ENCODE results near the gene XXYLT1.
A peak's percentile ranks its signal among the peaks of the same experiment; 100 is the strongest.
"Not testable (repeated sequence)": the region's sequence is repeated elsewhere in the genome, so short reads cannot be mapped to it uniquely, and the experiment has no call there.

Gene XXYLT1, protein sequence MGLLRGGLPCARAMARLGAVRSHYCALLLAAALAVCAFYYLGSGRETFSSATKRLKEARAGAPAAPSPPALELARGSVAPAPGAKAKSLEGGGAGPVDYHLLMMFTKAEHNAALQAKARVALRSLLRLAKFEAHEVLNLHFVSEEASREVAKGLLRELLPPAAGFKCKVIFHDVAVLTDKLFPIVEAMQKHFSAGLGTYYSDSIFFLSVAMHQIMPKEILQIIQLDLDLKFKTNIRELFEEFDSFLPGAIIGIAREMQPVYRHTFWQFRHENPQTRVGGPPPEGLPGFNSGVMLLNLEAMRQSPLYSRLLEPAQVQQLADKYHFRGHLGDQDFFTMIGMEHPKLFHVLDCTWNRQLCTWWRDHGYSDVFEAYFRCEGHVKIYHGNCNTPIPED

DNA sequence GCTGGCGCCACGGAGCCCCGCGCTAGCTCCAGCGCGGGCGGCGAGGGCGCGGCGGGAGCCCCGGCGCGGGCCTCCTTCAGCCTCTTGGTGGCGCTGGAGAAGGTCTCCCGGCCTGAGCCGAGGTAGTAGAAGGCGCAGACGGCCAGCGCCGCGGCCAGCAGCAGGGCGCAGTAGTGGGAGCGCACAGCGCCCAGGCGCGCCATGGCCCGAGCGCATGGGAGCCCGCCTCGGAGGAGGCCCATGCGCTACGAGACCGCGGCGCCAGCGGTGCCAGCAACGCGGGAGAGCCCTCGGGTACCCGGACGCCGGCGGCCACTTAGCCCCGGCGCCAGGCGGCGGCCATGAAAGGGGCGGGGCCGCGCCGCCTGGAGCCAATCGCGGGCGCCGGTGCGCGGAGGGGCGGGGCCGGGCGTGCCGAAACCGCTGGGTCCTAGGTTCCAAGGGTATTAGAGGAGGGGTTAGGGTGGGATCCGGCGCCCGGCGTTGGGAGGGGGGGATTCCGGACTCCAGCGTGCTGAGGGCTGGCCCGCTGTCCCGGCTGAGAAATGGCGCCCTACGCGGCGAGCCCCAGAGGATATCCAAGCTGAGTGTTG, at the start of gene XXYLT1:
Gene XXYLT1 (minus strand): TSS at position 343 of the 593 bp plus-strand sequence. CDS start 101 bp downstream, at position 242.
- FAIRE-seq = no peak
- DNase-seq (ENCODE audit: insufficient read length, low spot score) = peak; percentile 92
- peak; percentile 66 for TF ChIP-seq POLR2A (IDR thresholded peaks at IDR 0.05; ENCODE audit: low read depth, low read length)

DNA sequence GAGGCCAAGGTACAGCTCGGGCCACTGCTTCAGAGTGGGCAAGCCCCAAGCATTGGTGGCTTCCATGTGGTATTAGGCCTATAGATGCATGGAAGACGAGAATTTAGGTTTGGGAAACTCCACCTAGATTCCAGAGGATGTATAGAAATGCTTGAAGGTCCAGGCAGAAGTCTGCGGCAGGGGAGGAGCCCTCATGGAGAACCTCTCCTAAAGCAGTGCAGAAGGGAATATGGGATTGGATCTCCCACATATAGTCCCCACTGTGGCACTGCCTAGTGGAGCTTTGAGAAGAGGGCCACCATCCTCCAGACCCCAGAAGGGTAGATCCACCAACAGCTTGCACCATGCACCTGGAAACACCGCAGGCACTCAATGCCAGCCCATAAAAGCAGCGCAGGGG, 48.1 kb upstream of the XXYLT1 start:
- no peak for TF ChIP-seq POLR2A (IDR thresholded peaks at IDR 0.05; ENCODE audit: low read depth, low read length)
- FAIRE-seq (no peak), DNase-seq (ENCODE audit: insufficient read length, low spot score) (no peak)

DNA sequence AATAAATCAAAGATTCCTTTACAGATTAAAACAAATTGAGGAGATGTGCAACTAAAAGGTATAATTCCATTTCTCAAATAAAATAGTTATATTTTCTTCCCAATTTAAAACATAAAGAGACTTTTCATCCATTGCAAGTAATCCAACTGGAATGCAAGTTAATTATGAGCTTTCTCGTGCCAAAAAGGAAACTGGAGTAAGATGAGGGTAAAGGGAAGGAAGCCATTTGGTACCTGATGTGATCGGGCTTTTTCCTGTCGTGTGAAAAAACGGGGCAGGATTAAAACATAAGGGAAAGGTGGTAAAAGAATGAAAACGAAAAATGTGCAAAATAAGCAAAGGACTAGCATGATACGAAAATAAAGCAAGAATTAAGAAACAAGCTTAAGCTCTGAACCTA, 41.8 kb upstream of the XXYLT1 start:
- DNase-seq (ENCODE audit: insufficient read length, low spot score) = no peak
- FAIRE-seq = peak; percentile 45
- TF ChIP-seq POLR2A (IDR thresholded peaks at IDR 0.05; ENCODE audit: low read depth, low read length) = no peak

DNA sequence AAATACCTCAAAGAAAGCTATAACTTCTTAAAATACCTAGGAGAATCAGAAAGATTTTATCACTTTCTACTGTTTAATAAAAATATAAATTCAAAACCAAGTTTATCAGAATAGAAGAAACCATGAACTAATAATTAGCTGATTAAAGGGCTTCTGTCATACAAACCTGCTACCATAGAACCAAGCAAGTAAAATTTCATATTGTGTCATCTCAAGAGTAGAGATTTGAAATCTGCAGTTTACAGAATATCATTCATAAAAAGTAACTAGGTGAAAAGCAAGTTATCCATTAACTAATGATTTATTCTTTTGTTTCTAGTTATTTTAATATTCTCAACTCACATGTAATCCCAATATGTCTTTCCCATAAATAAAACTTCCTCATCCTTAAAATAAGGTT, 36.8 kb upstream of the XXYLT1 start:
- TF ChIP-seq POLR2A (IDR thresholded peaks at IDR 0.05; ENCODE audit: low read depth, low read length) = no peak
- FAIRE-seq = no peak

DNA sequence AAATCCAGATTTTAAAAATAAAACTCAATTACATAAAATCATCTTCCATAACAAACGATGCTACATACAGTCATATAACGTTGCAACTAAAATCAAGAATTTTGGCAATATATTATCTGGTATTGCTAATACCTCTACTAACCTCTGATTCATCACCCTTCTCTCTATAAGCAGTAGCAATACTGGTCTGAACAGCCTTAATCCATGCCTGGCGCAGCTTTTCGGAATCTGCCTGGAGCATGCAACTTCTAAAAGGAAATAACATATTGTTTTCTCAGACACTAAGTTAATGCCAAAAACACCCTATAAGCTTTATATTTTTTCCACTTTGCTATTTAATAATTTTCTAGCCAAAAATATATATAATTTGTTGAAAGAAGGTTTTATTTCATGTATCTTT, 35.4 kb upstream of the XXYLT1 start:
- DNase-seq (ENCODE audit: insufficient read length, low spot score) = no peak
- no peak for FAIRE-seq
- TF ChIP-seq POLR2A (IDR thresholded peaks at IDR 0.05; ENCODE audit: low read depth, low read length) = no peak

More for the DNA sequence above, 36.8 kb upstream of the XXYLT1 start:
- DNase-seq (ENCODE audit: insufficient read length, low spot score) = no peak

DNA sequence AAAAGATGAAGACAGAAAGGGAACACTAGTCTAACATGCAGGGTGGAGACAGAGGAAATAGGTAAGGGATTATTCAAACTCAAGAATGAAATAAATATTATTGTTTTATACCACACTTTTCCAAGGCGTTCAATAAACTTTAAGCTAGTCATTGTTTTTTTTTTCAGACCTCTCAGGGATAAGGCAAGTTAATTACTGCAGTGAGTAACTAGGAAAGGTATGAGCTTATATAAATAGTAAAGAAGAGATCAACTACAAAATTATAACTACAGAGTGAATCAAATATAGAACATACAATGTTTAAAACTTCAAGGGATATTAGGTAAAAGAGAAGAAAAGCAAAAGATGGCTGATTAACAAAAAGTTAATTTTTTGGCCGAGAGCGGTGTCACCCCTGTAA, 31.5 kb upstream of the XXYLT1 start:
- no peak for TF ChIP-seq POLR2A (IDR thresholded peaks at IDR 0.05; ENCODE audit: low read depth, low read length)
- DNase-seq (ENCODE audit: insufficient read length, low spot score) (no peak), FAIRE-seq (no peak)

DNA sequence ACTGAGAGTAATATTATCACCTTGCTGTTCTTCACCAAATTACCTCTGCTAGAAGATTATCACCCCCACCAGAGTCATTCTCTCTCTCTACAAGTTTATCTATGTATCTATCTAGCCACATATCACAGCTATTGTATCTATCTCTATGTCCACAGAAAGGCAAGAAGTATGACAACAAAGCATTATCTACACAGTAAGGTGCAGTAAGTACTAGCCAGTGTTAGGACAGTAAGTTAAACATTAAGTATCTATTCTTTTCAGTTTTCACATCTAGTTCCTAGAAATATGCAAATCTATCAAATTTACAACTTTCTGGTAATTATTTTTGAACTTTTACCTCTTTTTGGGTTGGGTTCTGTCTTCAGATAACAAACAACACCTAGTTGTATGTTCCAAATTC, 26.5 kb upstream of the XXYLT1 start:
- FAIRE-seq (peak; percentile 70), DNase-seq (ENCODE audit: insufficient read length, low spot score) (no peak)
- no peak for TF ChIP-seq POLR2A (IDR thresholded peaks at IDR 0.05; ENCODE audit: low read depth, low read length)

DNA sequence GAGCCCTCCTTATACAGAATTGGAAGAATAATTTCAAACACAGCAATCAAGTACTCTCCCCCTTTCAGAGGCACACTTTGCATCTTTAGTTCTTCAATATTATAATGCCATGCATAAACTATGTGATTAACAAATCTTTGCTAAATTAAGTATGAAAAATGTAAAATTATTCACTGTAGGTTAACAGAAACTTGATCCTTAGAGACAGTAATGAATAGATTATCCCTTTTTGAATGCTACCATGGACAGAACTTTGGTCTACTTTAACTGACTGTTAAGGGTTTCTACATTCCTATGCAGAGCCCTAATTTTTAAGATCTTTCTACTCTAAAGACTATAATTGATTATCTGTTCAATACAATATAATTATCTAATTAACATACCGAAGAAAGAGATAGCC, 25.7 kb upstream of the XXYLT1 start:
- FAIRE-seq (no peak), DNase-seq (ENCODE audit: insufficient read length, low spot score) (no peak)
- no peak for TF ChIP-seq POLR2A (IDR thresholded peaks at IDR 0.05; ENCODE audit: low read depth, low read length)

DNA sequence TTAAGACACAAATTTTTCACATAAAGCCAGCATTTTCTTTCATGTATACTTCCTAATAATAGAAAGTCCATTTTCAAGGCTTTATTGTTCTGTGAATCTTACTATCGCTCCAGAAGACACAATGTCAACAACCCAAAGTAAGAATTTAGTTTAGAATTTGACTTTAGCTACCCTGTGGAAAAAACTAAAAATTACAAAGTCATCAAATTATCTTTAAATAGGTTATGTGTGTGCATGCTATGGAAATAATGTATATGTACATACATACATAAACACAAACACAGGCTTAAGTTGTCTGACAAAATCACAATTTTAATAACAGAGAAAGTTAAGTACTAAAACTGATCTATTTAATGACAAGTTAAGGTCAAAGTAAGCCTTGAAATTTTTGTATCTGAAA, 20.2 kb upstream of the XXYLT1 start:
- no peak for TF ChIP-seq POLR2A (IDR thresholded peaks at IDR 0.05; ENCODE audit: low read depth, low read length)
- DNase-seq (ENCODE audit: insufficient read length, low spot score) = no peak
- FAIRE-seq = peak; percentile 33

DNA sequence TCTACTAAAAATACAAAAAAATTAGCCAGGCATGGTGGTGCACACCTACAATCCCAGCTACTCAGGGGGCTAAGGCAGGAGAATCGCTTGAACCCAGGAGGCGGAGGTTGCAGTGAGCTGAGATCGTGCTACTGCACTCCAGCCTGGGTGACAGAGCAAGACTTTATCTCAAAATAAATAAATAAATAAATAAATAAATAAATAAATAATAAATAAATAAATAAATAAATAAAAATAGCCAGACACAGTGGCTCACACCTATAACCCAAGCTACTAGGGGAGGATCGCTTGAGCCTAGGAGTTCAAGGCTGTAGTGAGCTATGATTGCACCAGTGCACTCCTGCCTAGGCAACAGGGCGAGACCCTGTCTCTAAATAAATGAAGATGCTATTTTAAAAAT, 19.7 kb upstream of the XXYLT1 start:
- not testable (repeated sequence) for DNase-seq (ENCODE audit: insufficient read length, low spot score); FAIRE-seq

DNA sequence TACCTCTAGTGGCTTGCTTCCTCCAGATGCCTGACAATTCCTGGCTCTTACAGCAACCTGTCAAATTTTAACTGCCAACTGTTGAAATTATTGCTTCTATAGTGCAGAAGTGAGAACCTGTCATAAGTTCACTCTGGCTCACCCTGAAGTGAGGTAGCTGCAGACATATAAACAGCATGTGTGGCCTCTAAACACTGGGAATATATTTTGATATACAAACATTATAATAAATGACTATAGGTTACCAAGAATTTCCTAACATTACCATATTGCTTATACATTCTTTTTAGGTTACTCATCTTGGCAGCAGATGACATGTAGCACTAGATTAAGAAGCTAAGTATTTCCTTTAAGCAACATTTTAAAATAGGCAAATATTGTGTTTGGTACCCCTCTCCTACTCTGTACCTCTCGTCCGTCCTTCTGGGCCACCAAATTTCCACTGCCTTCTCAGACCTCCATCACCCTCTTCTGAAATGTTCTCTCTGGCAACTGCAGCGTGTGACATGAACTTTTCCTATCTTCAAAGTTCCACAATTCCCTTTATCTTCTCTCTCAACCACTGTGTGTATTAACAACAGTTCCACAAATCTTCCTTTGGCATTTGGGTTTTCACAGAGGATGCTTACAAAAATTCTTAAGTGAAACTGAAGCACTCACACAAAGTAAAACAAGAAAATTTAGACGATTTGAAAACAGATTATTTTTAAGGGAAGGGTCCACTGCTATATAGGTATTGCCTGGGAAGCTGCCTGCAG, 15.3 kb upstream of the XXYLT1 start:
- DNase-seq (ENCODE audit: insufficient read length, low spot score) = no peak
- TF ChIP-seq POLR2A (IDR thresholded peaks at IDR 0.05; ENCODE audit: low read depth, low read length) = no peak
- peak; percentile 94 for FAIRE-seq

DNA sequence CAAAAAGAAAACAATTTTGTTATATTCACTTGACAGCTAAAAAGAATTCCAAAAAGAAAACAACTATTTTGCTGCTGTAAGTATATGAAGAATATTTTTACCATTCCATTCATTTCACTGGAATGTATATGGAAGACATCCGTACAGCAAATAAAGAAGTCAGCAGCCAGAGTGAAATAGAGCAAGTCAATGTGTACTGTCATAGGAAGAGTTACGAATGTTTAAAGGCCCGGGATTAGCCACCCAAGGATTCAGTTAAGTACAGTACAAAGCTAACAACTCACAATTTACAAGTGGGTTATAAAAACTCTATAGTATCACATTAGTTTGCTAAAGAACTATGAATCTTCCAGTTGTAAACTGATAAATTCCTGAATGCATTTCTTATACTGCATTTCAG, 14.4 kb upstream of the XXYLT1 start:
- FAIRE-seq = peak; percentile 30
- DNase-seq (ENCODE audit: insufficient read length, low spot score) = no peak
- no peak for TF ChIP-seq POLR2A (IDR thresholded peaks at IDR 0.05; ENCODE audit: low read depth, low read length)

DNA sequence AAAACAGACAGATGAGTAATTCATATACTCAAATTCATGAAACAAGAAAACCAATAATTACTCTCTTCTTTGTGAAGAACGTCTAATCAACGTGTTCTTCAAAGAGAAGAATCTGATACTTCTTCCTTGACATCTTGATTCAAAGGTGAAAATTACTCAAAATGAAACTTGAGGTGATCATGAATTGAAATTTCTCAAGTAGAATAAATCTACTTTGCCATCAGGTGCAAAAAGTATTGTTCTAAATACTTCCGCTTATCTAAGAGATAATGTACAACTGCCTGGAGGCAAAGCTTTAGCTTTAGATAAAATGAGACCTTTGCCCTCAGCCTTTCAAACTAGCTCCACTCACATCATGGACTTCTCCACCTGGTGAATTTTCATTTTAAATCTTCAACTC, 13.9 kb upstream of the XXYLT1 start:
- TF ChIP-seq POLR2A (IDR thresholded peaks at IDR 0.05; ENCODE audit: low read depth, low read length) = no peak
- FAIRE-seq = peak; percentile 60
- DNase-seq (ENCODE audit: insufficient read length, low spot score) = no peak

DNA sequence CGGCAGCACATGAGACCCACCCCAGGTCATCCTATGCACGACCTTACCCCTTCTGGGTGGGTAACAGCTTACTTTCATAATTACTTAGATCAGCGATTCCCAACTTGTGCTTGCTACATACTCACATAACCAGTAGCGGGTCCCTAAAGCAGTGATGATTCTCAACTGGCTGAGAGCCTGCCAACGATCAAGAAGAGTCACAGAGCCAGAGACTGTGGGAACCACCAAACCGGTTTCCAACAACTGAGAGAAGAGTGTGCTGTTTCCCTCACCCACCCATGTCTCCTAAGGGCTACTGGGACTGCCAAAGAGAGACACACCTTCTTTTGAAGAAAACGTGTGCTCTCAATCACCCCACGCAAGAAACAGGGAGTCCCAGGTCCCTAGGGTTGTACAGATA, 12.0 kb upstream of the XXYLT1 start:
- DNase-seq (ENCODE audit: insufficient read length, low spot score) = no peak
- no peak for FAIRE-seq
- TF ChIP-seq POLR2A (IDR thresholded peaks at IDR 0.05; ENCODE audit: low read depth, low read length) = no peak

Data from H54 (cell line).